Measurements from ENCODE around the gene SLC4A11.
"Not testable (repeated sequence)": the region's sequence is repeated elsewhere in the genome, so short reads cannot be mapped to it uniquely, and the experiment has no call there.

The SLC4A11 gene

GRCh38 chr20:3223994-3224680 lies 14.9 kb downstream of the SLC4A11 start:
- POLR2A ChIA-PET: interaction anchor here (0.6 kb wide), 1 partner anchor 17 kb away, joined by 3 read pairs; no protein-coding TSS in a partner anchor
- CTCF ChIA-PET: interaction anchor here (1.2 to 7.1 kb wide), 3 partner anchors 7 to 15 kb away, joined by 4 to 74 read pairs (median 6); partner anchors contain the start of gene ITPA
- DNase-seq (ENCODE audit: low read depth, low spot score): no peak
- H3K4me3 ChIP-seq (ENCODE audit: low read depth, low read length): no peak overlapping the region
- TF ChIP-seq CTCF (IDR thresholded peaks at IDR 0.05; ENCODE audit: insufficient read depth, low read length, missing control alignments): no peak

GRCh38 chr20:3223651-3223993 lies 15.4 kb downstream of the SLC4A11 start:
- POLR2A ChIA-PET: interaction anchor here (0.6 kb wide), 1 partner anchor 18 kb away, joined by 3 read pairs; no protein-coding TSS in a partner anchor
- H3K4me3 ChIP-seq (ENCODE audit: low read depth, low read length): no peak overlapping the region
- no peak for DNase-seq (ENCODE audit: low read depth, low spot score)
- CTCF ChIA-PET: interaction anchor here (1.0 to 7.1 kb wide), 3 partner anchors 14 to 53 kb away, joined by 3 to 74 read pairs (median 4); partner anchors contain the start of gene ITPA
- no peak for TF ChIP-seq CTCF (IDR thresholded peaks at IDR 0.05; ENCODE audit: insufficient read depth, low read length, missing control alignments)

GRCh38 chr20:3222635-3223600 lies 16.1 kb downstream of the SLC4A11 start:
- DNase-seq (ENCODE audit: low read depth, low spot score): no peak
- H3K4me3 ChIP-seq (ENCODE audit: low read depth, low read length): no peak overlapping the region
- TF ChIP-seq CTCF (IDR thresholded peaks at IDR 0.05; ENCODE audit: insufficient read depth, low read length, missing control alignments): no peak
- POLR2A ChIA-PET: no interaction called here
- CTCF ChIA-PET: interaction anchor here (1.0 to 7.1 kb wide), 3 partner anchors 14 to 54 kb away, joined by 3 to 74 read pairs (median 4); partner anchors contain the start of gene ITPA

- no peak for TF ChIP-seq CTCF (IDR thresholded peaks at IDR 0.05; ENCODE audit: insufficient read depth, low read length, missing control alignments)
- no peak overlapping the region for H3K4me3 ChIP-seq (ENCODE audit: low read depth, low read length)
- ChIA-PET CTCF (interaction anchor here (0.9 to 7.1 kb wide), 4 partner anchors 11 to 108 kb away, joined by 3 to 74 read pairs (median 5); partner anchors contain the start of gene ITPA), POLR2A (no interaction called here)
- DNase-seq (ENCODE audit: low read depth, low spot score): no peak
Measured at GRCh38 chr20:3221398-3222226, 17.4 kb downstream of the SLC4A11 start.

GRCh38 chr20:3218307-3218988 lies 20.5 kb downstream of the SLC4A11 start:
- no peak for DNase-seq (ENCODE audit: low read depth, low spot score)
- ChIA-PET POLR2A (no interaction called here), CTCF (interaction anchor here (0.6 to 7.1 kb wide), 28 partner anchors 9 to 115 kb away, joined by 3 to 74 read pairs (median 6); partner anchors contain the start of genes ITPA and SLC4A11)
- no peak overlapping the region for H3K4me3 ChIP-seq (ENCODE audit: low read depth, low read length)
- TF ChIP-seq CTCF (IDR thresholded peaks at IDR 0.05; ENCODE audit: insufficient read depth, low read length, missing control alignments): peak; percentile 95

- CTCF ChIA-PET: interaction anchor here (1.9 kb wide), 1 partner anchor 102 kb away, joined by 4 read pairs; no protein-coding TSS in a partner anchor
- H3K4me3 ChIP-seq (ENCODE audit: low read depth, low read length); POLR2A ChIA-PET; DNase-seq (ENCODE audit: low read depth, low spot score): not testable (repeated sequence)
Measured at GRCh38 chr20:3215359-3215917, 23.6 kb downstream of the SLC4A11 start.

Data from AG04449 (cell line).